Amniotic epithelial cell (primary cell): Measurements from ENCODE around the gene IL2RA.
"Not testable (repeated sequence)": the region's sequence is repeated elsewhere in the genome, so short reads cannot be mapped to it uniquely, and the experiment has no call there.

Experiments used
- DNase-seq: peaks from one replicate; pipeline ENCODE4 v3.0.0-alpha.2; 2010; ENCODE audit warnings: low read depth

Gene IL2RA

DNA sequence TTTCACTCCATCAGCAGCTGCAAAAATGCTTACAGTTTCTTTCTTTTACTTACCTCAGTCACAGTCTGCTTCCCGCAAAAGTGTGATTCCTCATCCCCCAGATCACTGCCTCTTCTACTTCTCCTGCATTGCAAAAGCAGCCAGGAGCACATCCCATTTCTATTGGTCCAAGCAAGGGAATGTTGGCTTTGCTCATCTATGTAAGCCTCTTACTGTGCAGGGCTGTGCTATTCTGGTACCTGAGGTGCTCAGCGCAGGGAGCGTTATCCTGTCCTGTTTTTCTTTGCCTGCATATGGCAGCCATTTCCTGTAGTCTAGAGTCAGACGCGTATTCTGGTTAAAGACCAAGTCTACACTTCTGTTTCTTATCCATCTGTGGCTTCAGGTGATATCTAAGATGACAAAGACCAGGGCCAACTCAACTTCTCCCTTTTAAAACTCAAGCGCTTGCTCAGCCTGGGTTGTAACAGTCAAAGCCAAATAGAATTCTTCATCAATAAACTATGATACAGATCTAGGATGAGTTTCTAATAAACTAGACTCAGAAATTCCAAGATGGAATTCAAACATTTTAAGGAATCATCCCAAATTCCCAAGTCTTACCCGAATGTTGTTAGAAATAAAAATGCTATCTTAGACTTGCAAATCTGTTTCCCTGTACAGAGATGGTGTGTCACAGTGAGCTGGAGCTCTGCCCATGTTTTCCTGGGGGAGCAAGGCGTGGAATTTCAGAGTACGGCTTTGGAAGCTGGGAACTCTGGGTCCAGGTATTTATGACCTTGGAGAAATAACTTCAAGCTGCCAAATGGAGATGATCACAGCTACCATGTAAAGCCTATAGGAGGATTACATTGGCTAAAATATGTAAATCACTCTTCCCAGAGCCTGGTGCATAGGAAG is 20.6 kb upstream of the IL2RA start:
- no peak for DNase-seq

DNA sequence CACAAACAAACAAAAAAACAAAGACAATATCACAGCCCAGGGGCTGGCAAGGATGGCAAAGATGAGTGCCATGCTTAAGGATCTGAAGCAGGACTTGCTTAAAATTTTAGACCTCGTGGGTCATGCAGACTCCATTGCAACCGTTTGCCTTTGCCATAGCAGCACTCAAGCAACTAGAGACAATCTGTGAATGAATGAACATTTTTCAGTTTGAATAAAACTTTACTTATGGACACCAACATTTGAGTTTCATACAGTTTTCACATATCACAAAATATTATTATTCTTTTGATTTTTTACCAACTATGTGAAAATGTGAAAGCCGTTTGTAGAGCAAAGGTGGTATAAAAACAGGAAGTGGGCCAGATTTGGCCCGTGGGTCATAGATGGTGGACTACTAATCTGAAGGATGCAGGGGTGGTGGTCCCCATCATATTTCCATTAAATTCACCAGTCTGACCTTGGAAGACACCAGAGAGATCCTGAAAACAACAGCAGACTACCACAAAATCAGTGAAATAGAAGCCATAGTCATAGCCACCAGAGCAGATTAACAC is 18.3 kb upstream of the IL2RA start:
- no peak for DNase-seq

DNA sequence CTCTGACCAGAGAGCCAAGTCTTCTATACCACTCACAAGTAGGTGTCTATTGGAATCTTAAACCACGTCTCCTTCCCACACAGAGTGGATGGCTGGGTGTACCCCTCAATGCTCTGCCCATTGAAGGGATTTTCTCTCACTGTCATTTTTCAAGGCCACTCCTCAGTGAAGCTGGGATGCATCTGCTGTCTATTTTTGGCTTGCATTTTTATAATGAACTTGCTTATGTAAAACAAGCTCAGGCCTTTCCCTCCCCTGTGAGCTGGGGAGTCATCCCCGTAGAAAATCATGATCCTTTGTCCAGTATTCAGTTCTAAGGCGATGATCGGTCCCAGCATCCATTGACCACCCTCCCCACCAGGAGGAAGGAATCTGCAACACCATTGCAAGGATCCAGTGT is 16.9 kb upstream of the IL2RA start:
- no peak for DNase-seq

DNA sequence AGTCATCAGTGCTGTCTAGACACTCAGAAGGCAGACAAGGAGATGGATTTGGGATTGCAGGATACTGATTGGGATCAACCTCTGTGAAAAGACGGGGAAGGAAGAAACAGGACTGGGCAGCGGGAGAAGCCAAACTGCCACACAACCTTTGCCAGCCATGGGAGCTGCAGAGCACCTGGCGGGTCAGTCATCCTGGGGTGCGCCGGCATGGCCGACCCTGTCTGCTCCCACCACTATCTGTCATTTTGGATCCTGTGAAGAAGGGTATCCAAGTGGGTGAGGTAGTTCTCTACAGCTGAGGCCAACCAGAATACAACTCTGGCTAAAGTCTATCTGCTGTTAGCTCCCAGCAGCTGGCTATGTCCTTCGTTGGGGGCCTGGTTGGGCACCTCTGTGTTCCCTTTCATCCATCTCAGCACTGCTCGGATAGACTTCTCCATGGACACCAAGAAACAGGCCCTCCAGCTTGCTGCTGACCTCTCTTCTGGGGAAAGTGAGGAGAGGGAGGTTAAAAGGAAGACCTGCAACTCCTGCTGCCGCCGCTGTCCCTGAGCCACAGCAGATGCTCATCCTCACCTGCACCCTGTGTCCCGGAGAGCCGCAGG is 15.0 kb upstream of the IL2RA start:
- no peak for DNase-seq

DNA sequence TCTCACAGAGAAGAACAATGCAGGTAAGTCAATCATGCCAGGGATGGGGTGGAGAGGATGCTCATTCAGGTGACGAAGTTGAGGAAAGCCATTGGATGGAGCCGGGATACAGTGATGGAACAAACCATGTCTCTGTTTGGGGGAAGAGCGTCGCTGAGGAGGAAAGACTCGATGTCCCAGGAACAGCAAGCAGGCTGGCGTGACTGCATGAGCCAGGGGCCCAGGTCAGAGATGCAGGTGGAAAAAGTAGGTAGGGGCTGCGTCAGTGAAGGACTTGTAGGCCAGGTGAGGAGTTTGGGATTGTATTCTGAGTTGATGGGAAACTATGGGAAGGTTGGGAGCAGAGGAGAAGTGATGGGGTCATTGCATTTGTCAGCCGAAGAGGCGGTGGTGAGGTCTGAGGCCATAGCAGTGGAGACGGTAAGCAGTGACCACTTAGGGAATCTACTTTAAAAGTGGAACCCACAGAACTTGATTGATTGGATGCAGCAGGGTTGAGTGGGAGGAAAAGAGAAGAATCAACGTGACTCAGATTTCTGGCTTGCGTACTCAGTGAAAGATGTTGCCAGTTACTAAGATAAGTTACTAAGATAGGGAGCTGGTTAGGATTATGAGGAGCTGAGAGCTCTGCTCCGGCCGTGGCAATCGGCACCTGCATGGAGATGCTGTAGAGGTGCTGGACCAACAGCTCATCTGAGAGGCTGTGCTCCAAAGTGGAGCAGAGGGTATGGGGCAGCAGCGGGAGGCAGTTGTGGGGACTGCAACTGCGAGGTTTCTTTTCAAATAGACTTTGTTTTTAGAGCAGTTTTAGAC is 12.5 kb upstream of the IL2RA start:
- DNase-seq, result peak; percentile 96

DNA sequence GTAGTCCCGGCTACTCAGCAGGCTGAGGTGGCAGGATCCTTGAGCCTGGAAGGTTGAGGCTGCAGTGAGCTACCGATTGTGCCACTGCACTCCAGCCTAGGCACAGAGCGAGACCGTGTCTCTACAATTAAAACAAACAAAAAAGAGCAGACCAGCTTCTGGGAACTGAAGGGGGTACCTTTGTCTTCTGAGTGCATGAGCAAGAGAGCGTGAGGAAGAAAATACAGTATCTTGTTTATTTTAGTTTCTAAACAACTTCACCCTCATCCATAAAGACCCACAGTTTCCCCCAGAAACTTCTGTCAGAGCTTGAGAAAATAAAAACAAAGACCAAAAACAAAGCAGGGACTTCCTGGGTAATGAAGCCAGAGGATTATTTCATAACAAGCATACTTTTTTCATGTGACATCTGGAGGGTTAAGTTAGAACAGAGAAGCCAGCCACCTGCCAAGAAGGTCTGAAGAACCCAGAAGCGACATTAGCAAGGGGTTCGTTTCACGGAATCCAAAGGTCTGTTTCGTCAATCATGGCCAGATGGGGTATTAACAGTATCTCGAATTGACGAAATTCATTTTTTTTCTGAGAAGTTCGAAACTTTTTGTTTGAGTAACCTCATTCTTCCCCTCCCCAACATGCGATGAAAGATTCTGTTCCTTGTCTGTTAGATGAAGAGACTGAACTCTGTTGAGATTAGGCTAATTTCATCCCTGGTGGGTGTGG is 10.2 kb upstream of the IL2RA start:
- no peak for DNase-seq

DNA sequence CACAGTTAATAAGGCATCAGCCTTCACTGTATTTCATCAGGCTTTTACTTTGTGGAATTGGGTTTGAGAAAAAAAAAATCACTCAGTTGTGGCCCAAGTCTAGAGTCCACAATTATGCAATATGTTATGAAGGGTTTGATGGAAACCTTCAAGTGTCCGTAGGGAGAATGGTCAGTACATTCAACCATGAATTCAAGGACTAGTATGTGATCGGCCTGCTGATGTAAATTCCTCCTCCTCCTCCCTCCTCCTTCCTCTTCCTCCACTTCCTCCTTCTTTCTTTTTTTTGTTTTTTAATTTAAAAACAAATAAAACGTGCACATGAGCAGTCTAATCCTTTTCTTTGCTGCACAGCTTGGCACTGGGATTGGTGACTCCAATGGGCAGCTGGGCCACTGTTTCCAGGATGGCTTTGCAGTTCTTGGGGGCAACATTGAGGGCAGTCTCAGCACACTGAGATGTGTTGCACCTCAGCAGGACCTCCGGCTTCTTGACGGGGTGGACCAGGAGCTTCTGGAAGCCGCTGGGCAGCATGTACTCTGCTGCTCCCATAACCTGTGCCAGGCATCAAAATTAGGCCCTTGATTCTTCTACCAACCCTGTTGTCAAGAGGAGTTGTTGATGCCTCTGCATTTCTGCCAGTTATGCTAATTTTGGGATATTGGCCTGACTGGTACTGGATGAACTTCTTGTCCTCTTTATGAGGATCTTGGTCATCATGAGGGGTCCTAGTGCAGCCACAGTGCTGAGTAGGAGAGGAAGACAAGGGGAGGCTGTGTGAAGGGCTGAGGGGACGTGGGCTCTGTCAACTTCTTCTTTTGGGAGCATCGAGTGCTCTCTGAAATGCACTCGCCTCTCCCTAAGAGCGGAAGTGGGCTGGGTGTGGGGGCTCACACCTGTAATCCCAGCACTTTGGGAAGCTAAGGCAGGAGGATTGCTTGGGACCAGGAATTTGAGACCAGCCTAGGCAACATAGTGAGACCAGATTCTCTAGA is 9.3 kb upstream of the IL2RA start:
- DNase-seq, result no peak

DNA sequence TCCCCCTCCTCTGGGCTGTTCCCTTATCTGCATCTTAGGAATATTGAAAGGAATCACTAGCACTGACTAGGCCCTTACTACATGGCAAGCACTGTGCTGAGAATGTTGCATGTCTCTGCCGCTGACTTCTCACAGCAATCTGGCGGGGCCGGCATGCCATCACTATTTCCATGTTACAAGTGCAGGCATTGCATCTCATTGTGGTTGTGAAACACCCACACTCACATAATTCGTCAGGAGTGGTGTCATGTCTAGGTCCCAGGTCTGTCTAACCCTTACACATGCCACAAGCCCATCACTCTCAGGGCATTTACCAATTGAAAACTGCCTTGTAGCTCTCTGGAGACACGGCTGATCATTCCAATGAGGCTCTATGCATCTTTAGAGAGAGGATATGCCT is 8.5 kb upstream of the IL2RA start:
- peak; percentile 61 for DNase-seq

DNA sequence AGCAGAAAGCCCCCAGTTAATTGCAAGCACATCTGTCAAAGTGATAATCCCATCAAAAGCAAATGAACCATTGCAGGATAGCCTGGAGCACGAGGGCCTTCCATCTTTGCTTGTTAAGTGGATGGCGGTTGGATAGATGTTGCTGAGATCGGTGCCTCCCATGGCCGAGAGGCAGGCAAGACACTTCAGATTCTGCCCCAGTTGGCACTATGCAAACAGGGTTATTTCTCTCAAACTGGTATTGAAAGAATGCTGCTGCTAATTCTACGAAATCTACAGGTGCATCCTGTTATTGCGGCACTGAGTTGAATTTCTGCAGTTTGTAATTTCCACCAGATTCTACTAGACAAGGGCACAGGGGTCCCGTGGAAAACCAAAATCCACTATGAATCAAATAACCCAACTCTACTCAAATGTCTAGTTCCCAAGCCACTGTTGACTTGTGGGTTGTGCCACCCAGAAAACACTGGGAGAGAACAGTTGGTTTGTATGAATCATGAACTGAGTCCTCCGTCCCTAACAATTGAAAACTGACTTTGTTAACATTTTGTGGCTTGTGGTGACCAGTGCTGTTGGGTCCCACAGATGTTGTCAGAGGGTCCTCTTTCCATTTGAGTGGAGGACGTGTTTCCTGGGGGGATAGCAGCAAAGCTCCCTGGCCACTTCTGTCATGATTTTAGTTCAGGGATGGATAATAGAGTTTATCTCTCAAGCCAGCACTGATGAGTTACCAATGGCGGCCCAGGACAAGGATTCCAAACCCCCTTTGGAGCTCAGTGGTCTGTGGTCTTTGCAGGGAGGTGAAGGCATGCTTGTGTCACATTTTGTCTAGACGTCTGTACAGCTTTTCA is 7.1 kb upstream of the IL2RA start:
- DNase-seq, result no peak

DNA sequence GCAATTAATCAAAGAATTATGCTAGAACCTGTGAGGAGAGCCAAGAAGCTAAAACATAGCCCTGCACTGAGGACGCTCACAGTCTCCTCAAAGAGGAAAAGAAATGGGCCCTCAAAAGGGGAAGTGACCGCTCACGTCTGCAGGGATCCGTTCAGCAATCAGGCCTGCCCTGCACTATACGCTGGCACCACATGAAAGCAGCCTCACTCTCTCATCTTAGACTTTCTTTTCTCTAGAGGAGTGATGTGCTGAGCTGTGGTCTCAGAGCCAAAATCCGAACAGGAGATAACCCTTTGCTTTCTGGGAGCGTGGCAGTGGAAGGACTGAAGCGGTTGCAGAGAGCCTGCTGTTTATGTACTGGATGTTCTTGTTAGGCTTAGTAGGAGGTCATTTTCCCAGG is 6.3 kb upstream of the IL2RA start:
- no peak for DNase-seq

DNA sequence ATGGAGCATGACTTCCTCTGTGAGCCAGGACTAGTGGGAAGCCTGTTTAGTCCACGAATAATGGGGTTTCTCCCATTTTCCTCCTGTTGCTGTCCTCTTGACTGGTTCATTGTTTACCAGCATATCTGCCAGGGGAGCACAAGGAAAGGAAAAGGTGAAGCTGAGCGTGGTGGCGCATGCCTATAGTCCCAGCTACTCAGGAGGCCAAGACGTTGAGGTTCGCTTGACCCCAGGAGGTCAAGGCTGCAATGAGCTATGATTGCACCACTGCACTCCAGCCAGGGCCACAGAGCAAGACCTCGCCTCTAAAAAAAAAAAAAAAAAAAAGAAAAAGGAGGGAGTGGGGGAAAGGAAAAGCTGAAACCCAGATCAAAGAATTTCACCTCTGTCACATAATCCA is 5.8 kb upstream of the IL2RA start:
- no peak for DNase-seq

DNA sequence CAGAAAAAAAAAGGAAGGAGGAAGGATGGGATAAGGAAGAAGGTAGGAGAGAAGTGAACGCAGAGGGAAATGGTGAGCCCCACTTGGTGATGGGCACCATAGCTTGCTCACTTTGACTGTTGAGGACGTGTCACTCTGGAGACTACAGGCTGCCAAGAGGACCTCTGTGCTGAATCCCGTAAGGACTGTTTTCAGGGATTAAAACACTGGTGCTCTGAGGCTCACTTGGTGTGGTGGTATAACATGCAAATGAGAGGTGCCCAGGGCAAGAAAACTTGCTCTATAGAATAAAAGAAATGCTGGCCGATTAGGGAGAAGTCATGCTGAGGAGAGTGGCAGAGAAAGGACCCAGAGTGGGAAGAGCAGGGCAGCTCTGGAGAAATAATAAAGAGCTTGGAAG is 5.3 kb upstream of the IL2RA start:
- no peak for DNase-seq

DNA sequence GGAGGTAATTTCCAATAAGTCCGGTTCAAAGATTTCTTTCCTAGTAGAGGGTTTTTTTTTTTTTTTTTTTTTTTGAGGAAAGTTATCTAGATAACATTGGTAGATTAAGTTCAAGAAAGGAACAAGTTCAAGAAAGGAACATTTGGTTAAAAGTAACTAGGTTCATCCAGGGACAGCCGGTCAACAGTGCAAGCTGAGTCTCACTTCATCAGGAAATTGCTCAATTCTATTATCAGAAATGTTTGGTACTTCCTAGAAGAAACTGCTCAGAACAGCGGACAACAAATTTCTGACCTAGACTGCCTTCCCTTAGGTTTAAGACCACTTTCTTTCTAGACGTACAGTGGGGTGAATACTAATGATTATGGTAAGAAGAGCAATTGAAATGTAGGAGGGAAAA is 3.7 kb upstream of the IL2RA start:
- DNase-seq, result peak; percentile 56

DNA sequence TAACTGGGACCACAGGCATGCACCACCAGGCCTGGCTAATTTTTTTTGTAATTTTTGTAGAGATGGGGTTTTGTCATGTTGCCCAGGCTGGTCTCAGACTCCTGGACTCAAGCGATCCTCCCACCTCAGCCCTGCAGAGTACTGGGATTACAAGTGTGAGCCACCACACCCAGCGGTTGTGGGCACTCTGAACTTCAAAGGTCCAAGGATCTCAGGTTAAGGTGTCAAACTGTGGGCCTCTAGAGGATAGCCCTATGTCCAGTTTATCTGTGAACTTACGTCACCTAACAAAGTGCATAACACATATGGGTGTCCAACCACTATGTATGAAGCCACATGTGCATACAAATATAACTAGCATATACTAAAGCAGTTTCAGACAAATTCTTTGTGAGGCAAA is 3.2 kb upstream of the IL2RA start:
- no peak for DNase-seq

DNA sequence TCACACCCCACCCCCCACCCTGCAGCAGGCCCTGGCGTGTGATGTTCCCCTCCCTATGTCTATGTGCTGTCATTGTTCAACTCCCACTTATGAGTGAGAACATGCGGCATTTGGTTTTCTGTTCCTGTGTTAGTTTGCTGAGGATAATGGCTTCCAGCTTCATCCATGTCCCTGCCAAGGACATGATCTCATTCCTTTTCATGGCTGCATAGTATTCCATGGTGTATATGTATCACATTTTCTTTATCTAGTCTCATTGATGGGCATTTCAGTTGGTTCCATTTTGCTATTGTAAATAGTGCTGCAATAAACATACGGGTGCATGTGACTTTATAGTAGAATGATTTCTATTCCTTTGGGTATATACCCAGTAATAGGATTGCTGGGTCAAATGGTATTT is 2.6 kb upstream of the IL2RA start:
- not testable (repeated sequence) for DNase-seq

DNA sequence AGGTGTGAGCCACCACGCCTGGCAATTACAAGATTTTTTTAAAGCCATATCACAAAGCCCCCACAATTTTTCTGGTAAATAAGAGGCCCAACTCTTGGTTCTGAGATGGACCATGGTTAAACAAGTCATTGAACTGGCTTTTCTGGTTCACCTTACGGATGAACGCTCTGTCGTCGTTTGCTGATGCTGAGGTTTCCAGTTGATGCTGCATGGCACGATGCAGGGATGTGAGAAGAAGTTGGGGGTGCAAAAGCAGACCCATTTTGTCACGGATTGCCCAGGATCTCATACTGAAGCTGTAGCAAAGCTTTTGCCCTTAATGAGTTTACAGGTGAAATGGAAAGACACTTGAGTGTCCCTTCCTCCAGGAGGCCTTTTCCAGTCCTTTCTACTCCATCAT is 2.0 kb upstream of the IL2RA start:
- no peak for DNase-seq

DNA sequence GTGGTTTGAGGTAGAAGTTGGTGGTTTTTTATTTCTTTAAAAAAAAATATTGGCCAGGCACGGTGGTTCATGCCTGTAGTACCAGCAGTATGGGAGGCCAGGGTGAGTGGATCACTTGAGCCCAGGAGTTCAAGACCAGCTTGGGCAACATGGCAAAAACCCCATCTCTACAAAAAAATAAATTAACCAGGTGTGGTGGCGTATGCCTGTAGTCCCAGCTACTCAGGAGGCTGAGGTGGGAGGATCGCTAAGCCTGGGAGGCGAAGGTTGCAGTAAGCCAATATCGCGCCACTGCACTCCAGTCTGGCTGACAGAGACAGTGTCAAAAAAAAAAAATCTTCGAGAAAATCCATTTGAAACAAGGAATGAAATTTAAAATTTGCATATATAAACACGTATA is 1.1 kb downstream of the IL2RA start:
- no peak for DNase-seq

DNA sequence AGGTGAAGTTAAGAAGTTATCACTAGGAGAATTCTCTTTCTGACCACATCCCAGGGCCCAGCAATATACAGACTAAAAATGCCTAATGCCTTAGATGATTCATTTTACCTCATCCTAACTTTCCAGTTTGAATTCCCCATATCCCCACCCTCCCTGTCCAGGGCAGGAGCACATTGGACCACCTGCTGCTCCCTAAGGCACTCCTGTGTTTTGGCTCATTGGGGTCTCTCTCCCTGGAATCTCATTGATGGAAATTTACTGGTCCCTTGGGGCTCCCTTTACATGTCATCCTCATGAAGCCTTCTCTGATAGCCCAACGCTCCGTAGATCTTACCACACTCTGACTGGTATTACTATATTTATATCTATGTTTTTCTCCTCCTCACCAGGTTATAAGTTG is 2.7 kb downstream of the IL2RA start:
- no peak for DNase-seq

DNA sequence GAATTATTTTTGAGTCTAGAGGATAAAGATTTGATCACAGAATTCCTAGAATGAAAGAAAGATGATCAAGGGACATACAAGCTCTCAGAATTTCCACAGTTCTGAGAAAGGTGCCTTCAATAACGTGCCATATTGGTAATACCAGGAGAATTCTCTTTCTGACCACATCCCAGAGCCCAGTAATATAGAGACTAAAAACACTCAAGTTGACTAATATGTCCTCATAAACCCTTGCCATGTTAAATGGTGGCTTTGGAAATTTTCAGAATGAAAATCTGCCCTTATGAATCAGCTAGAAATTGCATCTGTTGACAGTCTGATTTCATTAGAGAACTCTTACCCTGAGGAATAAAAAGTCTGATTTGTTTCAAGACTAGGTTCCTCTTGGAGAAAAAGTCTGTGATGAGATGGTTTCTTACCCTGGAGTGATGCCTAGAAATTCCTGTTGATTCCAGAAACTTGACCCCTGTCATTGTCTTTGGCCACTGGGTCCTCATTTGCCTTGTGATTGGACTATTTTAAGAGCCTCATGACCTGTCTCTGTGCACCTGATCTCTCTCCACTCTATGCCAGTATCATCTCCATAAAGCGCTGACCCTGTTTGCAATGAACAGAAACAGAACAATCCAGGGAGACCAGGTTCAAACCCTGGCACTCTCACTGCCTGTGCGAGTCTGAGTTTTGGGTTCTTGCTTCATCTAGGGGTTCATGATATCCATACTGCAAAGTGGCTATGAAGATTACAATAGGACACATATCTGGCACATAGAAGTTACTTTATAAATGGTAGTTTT is 3.3 kb downstream of the IL2RA start:
- DNase-seq, result no peak
